Tibial artery (tissue), 4 donors: Measurements from ENCODE around the gene GAB2.

ENCODE experiments used
- DNase-seq, 2 donors: peaks; one replicate each; pipeline ENCODE4 v3.0.0-alpha.2; 2019
- H3K27ac ChIP-seq, 2 donors: fragments of 200-600 bp; sonication (generic) in 1 of 2; 1 replicate in 1 of 2; 2 replicates in 1 of 2; pipeline ENCODE4 v1.5.1; 2018 to 2019; ENCODE audit warnings: mild to moderate bottlenecking in 1 of 2
- H3K27me3 ChIP-seq, 2 donors: fragments of 200-600 bp; sonication (generic) in 1 of 2; one replicate each; pipeline versions ENCODE4 v1.5.1 to v1.6.0; 2016 to 2019
- H3K36me3 ChIP-seq, 3 donors: fragments of 200-600 bp; sonication (generic) in 2 of 3; one replicate each; pipeline ENCODE4 v1.5.1; 2016 to 2019; ENCODE audit warnings: mild to moderate bottlenecking in 2 of 3
- H3K4me1 ChIP-seq, 4 donors: fragments of 200-600 bp; sonication (generic) in 2 of 4; 1 replicate in 3 of 4; 2 replicates in 1 of 4; pipeline ENCODE4 v1.5.1; 2016 to 2019
- H3K4me3 ChIP-seq, 2 donors: fragments of 200-600 bp; sonication (generic) in 1 of 2; 1 replicate in 1 of 2; 2 replicates in 1 of 2; pipeline ENCODE4 v1.5.1; 2018 to 2019; ENCODE audit warnings: mild to moderate bottlenecking in 2 of 2
- H3K9me3 ChIP-seq, 3 donors: fragments of 200-600 bp; sonication (generic) in 1 of 3; one replicate each; pipeline ENCODE4 v1.5.1; 2016 to 2019
- intact Hi-C: fragments of 100-400 bp; cut with DNase I; formaldehyde crosslinking; loops from one replicate; pipeline ENCODE4 v1.15.0; 2023; ENCODE audit warnings: low total_unique reads
- TF ChIP-seq, protein P1 (sequence below), 2 experiments: fragments of 200-600 bp in 1 of 2; fragments of 450-650 bp in 1 of 2; IDR thresholded peaks; one replicate each; pipeline ENCODE4 v1.5.1; 2017 to 2019; ENCODE audit warnings: antibody characterized with exemption in 2 of 2, mild to moderate bottlenecking in 1 of 2, moderate library complexity in 1 of 2

GAB2 gene

DNA sequence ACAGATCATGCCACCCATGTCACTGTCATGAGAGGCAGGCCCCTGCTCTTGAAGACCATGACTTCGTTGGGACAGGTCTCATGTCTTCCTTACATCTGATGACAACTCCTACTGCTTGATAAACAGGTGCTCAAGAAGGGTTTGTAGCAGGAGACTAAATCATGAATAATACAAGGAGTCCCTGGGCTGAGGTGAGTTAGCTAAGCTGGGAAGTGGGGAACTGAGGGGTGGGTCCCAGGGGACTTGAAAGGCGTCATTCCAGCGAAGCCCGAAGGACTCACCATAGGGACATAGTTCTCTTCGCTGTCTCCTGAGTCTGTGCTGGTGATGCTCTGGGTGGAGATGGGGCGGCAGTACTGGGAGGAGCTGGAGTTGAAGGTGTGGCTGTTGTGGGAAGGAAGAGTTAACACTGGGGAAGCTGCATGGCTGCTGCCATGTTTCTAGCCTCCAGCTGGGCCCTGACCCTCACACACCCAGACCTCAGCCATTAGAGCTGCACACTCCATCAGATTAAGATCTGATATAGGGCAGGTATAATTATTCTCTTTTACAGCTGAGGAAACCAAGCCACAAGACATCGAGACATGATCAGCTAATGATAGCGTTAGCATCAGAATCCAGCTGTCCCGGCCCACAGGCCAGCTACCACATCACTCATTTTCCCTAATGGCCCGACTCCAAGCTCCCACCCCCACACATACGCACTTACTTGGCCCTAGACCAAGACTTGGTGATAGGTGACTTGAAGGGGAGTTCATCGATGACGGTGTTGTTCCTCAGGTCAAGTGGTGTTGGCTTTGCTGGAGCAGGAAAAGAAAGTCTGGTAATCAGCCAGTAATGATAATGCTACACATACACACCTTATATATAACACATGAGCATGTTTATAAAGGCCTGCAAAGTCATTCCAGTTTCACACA, 196.0 kb downstream of the GAB2 start:
- no peak overlapping the region for H3K27ac ChIP-seq
- H3K36me3 ChIP-seq, result peaks cover 70 to 95% (median 94%) of the 10 kb centered on the region in 3 donors
- no peaks in the 10 kb centered on the region for H3K27me3 ChIP-seq
- H3K4me1 ChIP-seq, result no peaks in the 10 kb centered on the region
- TF ChIP-seq, protein P1, sequence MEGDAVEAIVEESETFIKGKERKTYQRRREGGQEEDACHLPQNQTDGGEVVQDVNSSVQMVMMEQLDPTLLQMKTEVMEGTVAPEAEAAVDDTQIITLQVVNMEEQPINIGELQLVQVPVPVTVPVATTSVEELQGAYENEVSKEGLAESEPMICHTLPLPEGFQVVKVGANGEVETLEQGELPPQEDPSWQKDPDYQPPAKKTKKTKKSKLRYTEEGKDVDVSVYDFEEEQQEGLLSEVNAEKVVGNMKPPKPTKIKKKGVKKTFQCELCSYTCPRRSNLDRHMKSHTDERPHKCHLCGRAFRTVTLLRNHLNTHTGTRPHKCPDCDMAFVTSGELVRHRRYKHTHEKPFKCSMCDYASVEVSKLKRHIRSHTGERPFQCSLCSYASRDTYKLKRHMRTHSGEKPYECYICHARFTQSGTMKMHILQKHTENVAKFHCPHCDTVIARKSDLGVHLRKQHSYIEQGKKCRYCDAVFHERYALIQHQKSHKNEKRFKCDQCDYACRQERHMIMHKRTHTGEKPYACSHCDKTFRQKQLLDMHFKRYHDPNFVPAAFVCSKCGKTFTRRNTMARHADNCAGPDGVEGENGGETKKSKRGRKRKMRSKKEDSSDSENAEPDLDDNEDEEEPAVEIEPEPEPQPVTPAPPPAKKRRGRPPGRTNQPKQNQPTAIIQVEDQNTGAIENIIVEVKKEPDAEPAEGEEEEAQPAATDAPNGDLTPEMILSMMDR (IDR thresholded peaks at IDR 0.05), result no peak
- peak in 1 of 2 donors; percentile 50 for DNase-seq
- H3K4me3 ChIP-seq, result no peak overlapping the region
- H3K9me3 ChIP-seq, result no peaks in the 10 kb centered on the region
- intact Hi-C loops, result no loop called here

- Histone ChIP-seq H3K27ac (no peak overlapping the region), H3K9me3 (no peaks in the 10 kb centered on the region), H3K4me3 (no peak overlapping the region), H3K36me3 (peaks cover 75 to 98% (median 96%) of the 10 kb centered on the region in 3 donors), H3K4me1 (no peaks in the 10 kb centered on the region), H3K27me3 (no peaks in the 10 kb centered on the region)
- TF ChIP-seq, protein P1 (IDR thresholded peaks at IDR 0.05), result no peak
- DNase-seq, result peak in 1 of 2 donors; percentile 47
- intact Hi-C loops, result no loop called here
Observed at GRCh38 chr11:78220218-78221157, 197.1 kb downstream of the GAB2 start.

- H3K27me3 ChIP-seq, result no peaks in the 10 kb centered on the region
- H3K27ac ChIP-seq, result no peak overlapping the region
- peaks cover 0 to 6% (median 0%) of the 10 kb centered on the region in 4 donors for H3K4me1 ChIP-seq
- peaks cover 67 to 96% (median 96%) of the 10 kb centered on the region in 3 donors for H3K36me3 ChIP-seq
- H3K4me3 ChIP-seq, result no peak overlapping the region
- TF ChIP-seq, protein P1 (IDR thresholded peaks at IDR 0.05), result no peak
- DNase-seq, result peak in 1 of 2 donors; percentile 46
- intact Hi-C loops, result no loop called here
- H3K9me3 ChIP-seq, result no peaks in the 10 kb centered on the region
Observed at GRCh38 chr11:78219493-78220217, 198.0 kb downstream of the GAB2 start.

- peaks cover 0 to 11% (median 0%) of the 10 kb centered on the region in 4 donors for H3K4me1 ChIP-seq
Observed at GRCh38 chr11:78218707-78219492, 198.7 kb downstream of the GAB2 start.

More at GRCh38 chr11:78218707-78219492, 198.7 kb downstream of the GAB2 start:
- H3K4me3 ChIP-seq, result no peak overlapping the region
- TF ChIP-seq, protein P1 (IDR thresholded peaks at IDR 0.05), result no peak
- H3K27ac ChIP-seq, result no peak overlapping the region
- peak in 1 of 2 donors; percentile 55 for DNase-seq
- intact Hi-C loops, result no loop called here
- peaks cover 61 to 96% (median 94%) of the 10 kb centered on the region in 3 donors for H3K36me3 ChIP-seq
- H3K27me3 ChIP-seq, result no peaks in the 10 kb centered on the region
- H3K9me3 ChIP-seq, result no peaks in the 10 kb centered on the region
